ENCODE measurements around the gene INSYN2B.

GRCh38 chr5:169856571-169856970 is 123.7 kb downstream of the INSYN2B start:
- no peak for TF ChIP-seq CTCF (IDR thresholded peaks at IDR 0.05)
- TF ChIP-seq EZH2 (IDR thresholded peaks at IDR 0.05; ENCODE audit: borderline replicate concordance, insufficient read depth, low read depth, low read length, poor library complexity, severe bottlenecking): no peak

Measured in B cell (primary cell).